HCT116 (cell line): ENCODE measurements around the gene RABL6.

Experiments used
- CEBPB ChIP-seq: IDR thresholded peaks from 2 replicates; pipeline ENCODE4 v1.6.1; 2012; ENCODE audit warnings: low read depth
- FOSL1 ChIP-seq: IDR thresholded peaks from 2 replicates; pipeline ENCODE4 v1.6.1; 2012; ENCODE audit warnings: low read depth
- SIN3A ChIP-seq: IDR thresholded peaks from 2 replicates; pipeline ENCODE4 v1.6.1; 2012; ENCODE audit warnings: low read depth
- TF ChIP-seq, protein P1 (sequence below), 3 experiments: fragments of 200-600 bp in 1 of 3; sonication (generic) in 1 of 3; IDR thresholded peaks in 2 of 3; conservative IDR thresholded peaks in 1 of 3; 2 replicates each; pipeline ENCODE4 v1.5.1; 2012 to 2017; ENCODE audit warnings: low read depth in 2 of 3, low read length in 2 of 3, antibody characterized with exemption in 1 of 3, borderline replicate concordance in 1 of 3, control low read depth in 1 of 3, mild to moderate bottlenecking in 1 of 3, mixed read lengths in 1 of 3, mixed run types in 1 of 3, moderate library complexity in 1 of 3; ENCODE audit not compliant: insufficient read depth in 1 of 3
- TF ChIP-seq, protein P2 (sequence below): IDR thresholded peaks from 2 replicates; pipeline ENCODE4 v1.6.1; 2012; ENCODE audit warnings: low read depth

GRCh38 chr9:136865041-136865767 lies 57.5 kb downstream of the RABL6 start:
- TF ChIP-seq CEBPB, result no peak
- TF ChIP-seq, protein P1, sequence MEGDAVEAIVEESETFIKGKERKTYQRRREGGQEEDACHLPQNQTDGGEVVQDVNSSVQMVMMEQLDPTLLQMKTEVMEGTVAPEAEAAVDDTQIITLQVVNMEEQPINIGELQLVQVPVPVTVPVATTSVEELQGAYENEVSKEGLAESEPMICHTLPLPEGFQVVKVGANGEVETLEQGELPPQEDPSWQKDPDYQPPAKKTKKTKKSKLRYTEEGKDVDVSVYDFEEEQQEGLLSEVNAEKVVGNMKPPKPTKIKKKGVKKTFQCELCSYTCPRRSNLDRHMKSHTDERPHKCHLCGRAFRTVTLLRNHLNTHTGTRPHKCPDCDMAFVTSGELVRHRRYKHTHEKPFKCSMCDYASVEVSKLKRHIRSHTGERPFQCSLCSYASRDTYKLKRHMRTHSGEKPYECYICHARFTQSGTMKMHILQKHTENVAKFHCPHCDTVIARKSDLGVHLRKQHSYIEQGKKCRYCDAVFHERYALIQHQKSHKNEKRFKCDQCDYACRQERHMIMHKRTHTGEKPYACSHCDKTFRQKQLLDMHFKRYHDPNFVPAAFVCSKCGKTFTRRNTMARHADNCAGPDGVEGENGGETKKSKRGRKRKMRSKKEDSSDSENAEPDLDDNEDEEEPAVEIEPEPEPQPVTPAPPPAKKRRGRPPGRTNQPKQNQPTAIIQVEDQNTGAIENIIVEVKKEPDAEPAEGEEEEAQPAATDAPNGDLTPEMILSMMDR (IDR thresholded peaks at IDR 0.05 in 2 of 3, conservative IDR thresholded peaks at IDR 0.05 in 1 of 3; ENCODE audit: borderline replicate concordance in 1 of 3, insufficient read depth in 1 of 3, low read depth in 2 of 3, low read length in 2 of 3), result no peak
- TF ChIP-seq FOSL1, result no peak
- TF ChIP-seq, protein P2, sequence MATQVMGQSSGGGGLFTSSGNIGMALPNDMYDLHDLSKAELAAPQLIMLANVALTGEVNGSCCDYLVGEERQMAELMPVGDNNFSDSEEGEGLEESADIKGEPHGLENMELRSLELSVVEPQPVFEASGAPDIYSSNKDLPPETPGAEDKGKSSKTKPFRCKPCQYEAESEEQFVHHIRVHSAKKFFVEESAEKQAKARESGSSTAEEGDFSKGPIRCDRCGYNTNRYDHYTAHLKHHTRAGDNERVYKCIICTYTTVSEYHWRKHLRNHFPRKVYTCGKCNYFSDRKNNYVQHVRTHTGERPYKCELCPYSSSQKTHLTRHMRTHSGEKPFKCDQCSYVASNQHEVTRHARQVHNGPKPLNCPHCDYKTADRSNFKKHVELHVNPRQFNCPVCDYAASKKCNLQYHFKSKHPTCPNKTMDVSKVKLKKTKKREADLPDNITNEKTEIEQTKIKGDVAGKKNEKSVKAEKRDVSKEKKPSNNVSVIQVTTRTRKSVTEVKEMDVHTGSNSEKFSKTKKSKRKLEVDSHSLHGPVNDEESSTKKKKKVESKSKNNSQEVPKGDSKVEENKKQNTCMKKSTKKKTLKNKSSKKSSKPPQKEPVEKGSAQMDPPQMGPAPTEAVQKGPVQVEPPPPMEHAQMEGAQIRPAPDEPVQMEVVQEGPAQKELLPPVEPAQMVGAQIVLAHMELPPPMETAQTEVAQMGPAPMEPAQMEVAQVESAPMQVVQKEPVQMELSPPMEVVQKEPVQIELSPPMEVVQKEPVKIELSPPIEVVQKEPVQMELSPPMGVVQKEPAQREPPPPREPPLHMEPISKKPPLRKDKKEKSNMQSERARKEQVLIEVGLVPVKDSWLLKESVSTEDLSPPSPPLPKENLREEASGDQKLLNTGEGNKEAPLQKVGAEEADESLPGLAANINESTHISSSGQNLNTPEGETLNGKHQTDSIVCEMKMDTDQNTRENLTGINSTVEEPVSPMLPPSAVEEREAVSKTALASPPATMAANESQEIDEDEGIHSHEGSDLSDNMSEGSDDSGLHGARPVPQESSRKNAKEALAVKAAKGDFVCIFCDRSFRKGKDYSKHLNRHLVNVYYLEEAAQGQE, result no peak
- no peak for TF ChIP-seq SIN3A
